A673 (cell line): Measurements from ENCODE around the gene PDGFB.

ENCODE experiments used
- CTCF ChIP-seq: fragments of 300-800, 200-600 bp; sonication (generic); conservative IDR thresholded peaks from 2 replicates; pipeline ENCODE4 v1.5.1; 2017; ENCODE audit warnings: low read depth, mild to moderate bottlenecking, antibody characterized with exemption, low read length, moderate library complexity, mixed read lengths
- EZH2 ChIP-seq: fragments of 200-600 bp; sonication (generic); IDR thresholded peaks from 2 replicates; pipeline ENCODE4 v1.6.1; 2017; ENCODE audit warnings: borderline replicate concordance, low read depth, mild to moderate bottlenecking, mixed read lengths, antibody characterized with exemption, low read length; ENCODE audit not compliant: poor library complexity, severe bottlenecking

- no peak for TF ChIP-seq CTCF
- TF ChIP-seq EZH2, result no peak
Measured at GRCh38 chr22:39287076-39287725, 42.4 kb upstream of the PDGFB start.
